GM18508 (cell line): ENCODE data around the gene OR4D2.

Source experiments
- ATAC-seq: cut with Tn5 transposase; IDR thresholded peaks from one replicate; pipeline ENCODE4 v1.9.1; 2021; ENCODE audit warnings: moderate number of reproducible peaks; ENCODE audit not compliant: insufficient read depth, unreplicated experiment

OR4D2 gene

DNA sequence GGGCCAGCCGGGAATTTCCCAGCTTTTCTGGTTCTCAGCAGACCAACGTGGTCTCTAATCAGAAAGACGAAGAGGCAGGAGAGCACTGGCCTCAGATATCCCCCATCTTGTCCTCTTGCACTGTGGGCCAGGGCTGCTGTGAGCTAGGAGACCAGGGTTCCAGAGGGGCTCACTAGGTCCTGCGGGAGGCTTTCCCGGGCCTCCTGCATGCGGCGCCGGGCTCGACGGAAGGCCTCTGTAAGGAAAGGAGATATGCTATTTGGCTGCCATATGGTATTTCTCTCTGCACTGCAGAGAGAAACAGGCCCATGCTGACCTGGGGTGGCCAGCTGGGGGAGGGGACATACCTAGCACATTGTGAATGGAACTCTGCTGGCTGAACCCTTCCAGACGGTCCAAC is 39.2 kb downstream of the OR4D2 start:
- ATAC-seq = no peak

DNA sequence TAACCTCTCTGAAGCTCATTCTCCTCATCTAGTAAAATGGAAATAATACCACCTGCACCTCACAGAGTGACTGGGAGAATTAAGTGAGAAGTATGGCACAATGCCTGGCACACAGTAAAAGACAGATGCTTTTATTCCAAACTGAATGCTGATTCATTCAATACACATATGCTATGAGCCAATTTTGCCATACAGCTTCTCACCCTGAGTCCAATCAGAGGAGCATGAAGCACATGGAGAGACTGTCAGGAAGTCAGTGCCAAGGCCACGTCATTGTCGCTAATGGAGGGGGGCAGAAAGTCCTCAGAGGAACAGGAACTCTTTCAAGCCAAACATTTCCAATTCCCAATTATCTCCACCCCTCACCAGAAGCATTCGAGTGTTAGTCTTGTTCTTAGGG is 40.7 kb downstream of the OR4D2 start:
- no peak for ATAC-seq

DNA sequence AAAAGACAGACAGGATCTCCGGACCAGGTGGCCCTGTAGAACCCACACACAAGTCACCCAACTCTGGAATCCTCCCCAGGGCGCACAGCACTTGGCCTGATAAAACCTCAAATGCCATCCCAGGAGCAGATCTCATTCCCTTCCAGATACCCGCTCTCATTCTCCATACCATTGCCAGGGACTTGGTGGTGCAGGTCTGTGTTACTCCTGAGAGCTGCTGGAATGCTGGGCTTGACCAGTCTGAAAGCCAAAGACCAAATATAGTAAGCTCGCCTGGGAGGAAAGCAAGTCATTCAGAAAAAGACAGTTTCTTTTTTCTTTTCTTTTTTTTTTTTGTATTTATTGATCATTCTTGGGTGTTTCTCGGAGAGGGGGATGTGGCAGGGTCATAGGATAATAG is 41.6 kb downstream of the OR4D2 start:
- no peak for ATAC-seq

DNA sequence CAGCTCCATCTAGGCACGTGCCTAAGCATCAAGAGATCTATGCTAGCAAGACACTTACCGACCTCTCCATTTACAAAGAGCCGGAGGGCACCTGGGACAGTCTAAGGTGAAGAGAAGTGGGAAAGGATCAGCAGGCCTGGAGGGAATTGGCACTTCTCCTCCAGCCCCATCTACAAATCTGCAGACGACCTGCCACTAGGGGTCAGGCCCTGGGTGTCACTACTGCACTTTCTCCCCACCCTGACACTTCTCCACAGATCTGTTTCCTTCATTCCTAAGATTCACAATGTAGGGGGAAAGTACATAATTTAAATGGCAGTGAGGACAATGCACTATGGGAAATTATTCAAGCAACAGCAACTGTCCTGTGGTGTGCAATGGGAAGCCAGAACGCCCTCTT is 44.1 kb downstream of the OR4D2 start:
- no peak for ATAC-seq

DNA sequence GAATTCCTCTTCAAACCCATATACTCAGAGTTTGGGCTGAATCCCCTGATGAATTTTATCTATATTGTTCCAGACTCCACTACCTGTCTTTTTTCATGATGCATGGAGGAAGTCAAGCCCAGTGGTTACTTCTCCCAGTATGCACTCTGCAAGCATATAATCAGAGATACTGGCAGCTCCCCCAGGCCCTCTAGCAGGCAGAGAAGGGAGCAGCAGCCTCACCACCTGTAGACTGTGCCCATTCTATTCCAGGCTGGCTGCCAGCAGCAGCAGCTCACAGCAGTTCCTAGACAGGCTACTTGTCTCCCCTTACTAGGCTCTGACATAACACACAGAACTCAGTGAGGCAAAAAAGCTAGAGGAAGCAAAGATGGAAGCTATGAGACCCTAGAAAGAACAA is 48.9 kb downstream of the OR4D2 start:
- no peak for ATAC-seq

DNA sequence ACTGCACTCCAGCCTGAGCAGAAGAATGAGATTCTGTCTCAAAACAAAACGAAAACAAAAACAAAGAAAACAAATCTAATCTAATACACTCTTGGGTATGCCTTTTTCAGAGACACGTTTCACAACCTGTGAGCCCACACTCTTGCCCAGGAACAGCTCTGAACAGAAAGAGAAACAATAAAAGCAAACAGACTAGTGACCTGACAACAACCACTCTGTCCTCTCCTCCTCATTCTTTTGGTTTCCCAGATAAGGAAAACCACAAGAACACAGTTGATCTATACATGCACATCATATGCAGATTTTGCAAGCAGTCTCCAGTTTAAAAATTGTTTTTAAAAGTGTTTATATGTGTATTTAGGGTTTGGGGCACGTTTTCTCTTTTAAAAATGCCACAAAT is 51.0 kb downstream of the OR4D2 start:
- ATAC-seq = no peak

DNA sequence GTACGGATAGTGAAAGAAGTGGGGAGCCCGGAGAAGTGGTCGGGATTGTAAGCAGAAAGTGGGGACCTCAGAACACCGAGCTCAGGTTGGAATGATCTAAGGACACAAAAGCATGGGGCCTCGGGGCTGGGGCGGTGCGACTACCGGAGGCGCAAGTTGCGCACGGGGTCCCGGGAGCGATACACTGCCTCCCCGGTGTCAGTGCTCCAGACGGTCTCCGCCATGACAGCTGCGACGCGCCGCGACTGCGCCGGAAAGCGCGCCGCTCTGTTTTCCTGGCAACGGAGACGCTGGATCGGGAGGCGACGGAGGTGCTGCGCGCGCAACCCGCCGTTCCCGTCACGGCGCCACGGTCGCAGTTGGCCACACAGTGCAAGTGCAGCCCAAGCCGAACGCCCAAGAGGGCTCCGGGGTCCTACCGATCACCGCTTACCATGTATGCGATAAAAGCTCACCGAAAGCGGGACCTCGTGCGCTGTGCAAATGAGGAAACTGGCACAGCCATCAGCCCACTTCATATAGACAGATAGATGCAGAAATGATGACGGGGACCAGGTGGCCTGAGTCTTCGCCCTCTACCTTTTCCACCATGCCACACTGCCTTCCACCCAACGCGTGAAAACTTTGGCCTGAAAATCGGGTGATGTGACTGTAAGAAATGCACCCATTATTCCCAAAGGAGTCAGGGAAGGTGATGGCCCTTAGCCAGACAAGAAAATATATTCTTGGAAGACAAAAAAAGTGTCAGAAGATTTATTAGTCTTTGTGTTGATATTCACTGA is 52.4 kb downstream of the OR4D2 start, which contains the start of gene MKS1:
TSS of gene MKS1 (minus strand) at position 249 of the 782 bp plus-strand sequence. CDS start at position 224, 25 bp downstream.
- peak; percentile 65 for ATAC-seq

DNA sequence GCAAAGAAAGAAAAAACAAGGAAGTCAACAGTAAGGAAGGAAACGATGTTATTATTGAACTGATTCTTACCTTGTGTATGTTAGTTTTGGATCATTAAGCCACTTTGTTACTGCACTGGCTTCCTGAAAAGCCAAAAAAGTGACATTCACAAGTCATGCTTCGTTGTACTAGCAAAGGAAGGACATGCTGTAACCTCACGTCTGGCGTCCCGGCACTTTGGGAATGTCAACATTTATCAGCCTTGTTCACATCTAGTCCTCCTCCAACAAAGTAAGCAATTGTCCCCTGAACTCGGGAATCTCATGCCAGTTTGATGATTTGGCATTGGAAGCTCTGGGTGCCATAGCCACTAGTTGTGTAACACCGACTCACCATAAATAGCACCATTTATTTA is 53.0 kb downstream of the OR4D2 start:
- no peak for ATAC-seq
